Keratinocyte (primary cell): ENCODE measurements around the gene EVI5. TPM values are rescaled to one million over a fixed set of nuclear protein-coding genes. Genes with fewer than 3 reads are reported as not detected.
"Not testable (repeated sequence)": the region's sequence is repeated elsewhere in the genome, so short reads cannot be mapped to it uniquely, and the experiment has no call there.

ENCODE experiments used
- DNase-seq: peaks from one replicate; pipeline ENCODE4 v3.0.0-alpha.2; 2011; ENCODE audit warnings: low read depth, missing footprints, low spot score
- FAIRE-seq: peaks from 2 replicates; lab custom pipeline; 2011; peaks lifted over from hg19 to GRCh38; lab: Jason Lieb, UNC
- H2AFZ ChIP-seq: 2 replicates; pipeline ENCODE4 v1.6.0; 2012; ENCODE audit warnings: low read length, control low read depth, inconsistent platforms; ENCODE audit not compliant: control insufficient read depth
- H3K27ac ChIP-seq: 2 replicates; pipeline ENCODE4 v1.5.1; 2011; ENCODE audit warnings: low read length; ENCODE audit not compliant: control insufficient read depth, insufficient read depth
- H3K27me3 ChIP-seq: 3 replicates; pipeline ENCODE4 v1.6.0; 2011; ENCODE audit warnings: low read length; ENCODE audit not compliant: control insufficient read depth, insufficient read depth; ENCODE audit errors: extremely low read depth
- H3K36me3 ChIP-seq, 2 experiments: 2 replicates in 1 of 2; 3 replicates in 1 of 2; pipeline ENCODE4 v1.5.1; 2011; ENCODE audit warnings: low read length in 2 of 2, mild to moderate bottlenecking in 1 of 2; ENCODE audit not compliant: control insufficient read depth in 2 of 2, insufficient read depth in 2 of 2; ENCODE audit errors: extremely low read depth in 1 of 2
- H3K4me1 ChIP-seq: 3 replicates; pipeline ENCODE4 v1.5.1; 2011; ENCODE audit warnings: low read length; ENCODE audit not compliant: control insufficient read depth, insufficient read depth; ENCODE audit errors: extremely low read depth
- H3K4me2 ChIP-seq: 3 replicates; pipeline ENCODE4 v1.6.0; 2011; ENCODE audit warnings: low read depth, low read length; ENCODE audit not compliant: control insufficient read depth, insufficient read depth; ENCODE audit errors: extremely low read depth
- H3K4me3 ChIP-seq, 3 experiments: fragments of 200-600 bp in 1 of 3; sonication (generic) in 1 of 3; 2 replicates in 2 of 3; 3 replicates in 1 of 3; pipeline ENCODE4 v1.5.1; 2011 to 2016; ENCODE audit warnings: low read length in 3 of 3, mild to moderate bottlenecking in 3 of 3, control low read depth in 2 of 3, inconsistent platforms in 1 of 3, low read depth in 1 of 3, mixed read lengths in 1 of 3, mixed run types in 1 of 3, moderate library complexity in 1 of 3; ENCODE audit not compliant: control insufficient read depth in 2 of 3, insufficient read depth in 2 of 3; ENCODE audit errors: extremely low read depth in 1 of 3
- H3K79me2 ChIP-seq: 2 replicates; pipeline ENCODE4 v1.6.0; 2012; ENCODE audit warnings: low read length; ENCODE audit not compliant: control insufficient read depth, insufficient read depth
- H3K9ac ChIP-seq: 3 replicates; pipeline ENCODE4 v1.6.0; 2011; ENCODE audit warnings: low read length; ENCODE audit not compliant: control insufficient read depth, insufficient read depth; ENCODE audit errors: extremely low read depth
- H3K9me1 ChIP-seq: 3 replicates; pipeline ENCODE4 v1.6.0; 2011; ENCODE audit warnings: low read length; ENCODE audit not compliant: control insufficient read depth, insufficient read depth; ENCODE audit errors: extremely low read depth
- H3K9me3 ChIP-seq: 2 replicates; pipeline ENCODE4 v1.5.1; 2012; ENCODE audit warnings: low read depth, low read length; ENCODE audit not compliant: control insufficient read depth
- H4K20me1 ChIP-seq: 3 replicates; pipeline ENCODE4 v1.6.0; 2011; ENCODE audit warnings: low read length; ENCODE audit not compliant: control insufficient read depth, insufficient read depth; ENCODE audit errors: extremely low read depth
- EZH2 ChIP-seq: IDR thresholded peaks from one replicate; pipeline ENCODE4 v1.6.1; 2012; ENCODE audit warnings: inconsistent platforms, mild to moderate bottlenecking, low read length, moderate library complexity
- dilution Hi-C: fragments of 300-500 bp; cut with MboI; formaldehyde crosslinking; loops from one replicate; pipeline ENCODE4 v1.7.0; 2020; ENCODE audit warnings: low sequenced_read_pairs; ENCODE audit not compliant: extremely low pct_ligation_motif_present
- polyA plus RNA-seq, 5 experiments: library from polyadenylated mRNA; depleted of rRNA in 3 of 5; stranded (reverse) in 3 of 5; stranded (forward) in 1 of 5; unstranded in 1 of 5; fragments of >200 nt; gene quantifications; 1 replicate in 1 of 5; 2 replicates in 3 of 5; 3 replicates in 1 of 5; pipeline versions ENCODE4 v1.2.1 to v1.2.3, GENCODE V29; 2011 to 2012; ENCODE audit warnings: missing spikeins in 2 of 5, low read depth in 1 of 5, low replicate concordance in 1 of 5
- TF ChIP-seq, protein P1 (sequence below), 3 experiments: IDR thresholded peaks in 1 of 3; conservative IDR thresholded peaks in 1 of 3; optimal IDR thresholded peaks in 1 of 3; 2 replicates in 2 of 3; 3 replicates in 1 of 3; pipeline versions ENCODE3 to v1.5.1; 2011; ENCODE audit warnings: low read length in 3 of 3, mild to moderate bottlenecking in 3 of 3, moderate library complexity in 2 of 3, control low read depth in 1 of 3, inconsistent platforms in 1 of 3; ENCODE audit not compliant: insufficient read depth in 2 of 3; ENCODE audit errors: extremely low read depth in 1 of 3

The EVI5 gene
- polyA plus RNA-seq, 1 donor (not counting 4 experiments of a cell fraction or from before 2014, with no cell fraction given), result 23.2 TPM

DNA sequence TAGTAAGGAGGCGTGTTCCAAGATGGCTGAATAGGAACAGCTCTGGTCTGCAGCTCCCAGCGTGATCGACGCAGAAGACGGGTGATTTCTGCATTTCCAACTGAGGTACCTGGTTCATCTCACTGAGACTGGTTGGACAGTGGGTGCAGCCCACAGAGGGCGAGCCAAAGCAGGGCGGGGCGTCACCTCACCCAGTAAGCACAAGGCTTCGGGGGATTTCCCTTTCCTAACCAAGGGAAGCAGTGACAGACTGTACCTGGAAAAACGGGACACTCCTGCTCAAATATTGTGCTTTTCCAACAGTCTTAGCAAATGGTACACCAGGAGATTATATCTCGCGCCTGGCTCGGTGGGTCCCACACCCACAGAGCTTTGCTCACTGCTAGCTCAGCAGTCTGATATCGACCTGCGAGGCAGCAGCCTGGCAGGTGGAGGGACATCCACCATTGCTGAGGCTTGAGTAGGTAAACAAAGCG, 69.4 kb downstream of the EVI5 start:
- H3K9me3 ChIP-seq, H3K27ac ChIP-seq, DNase-seq, H3K4me1 ChIP-seq, H3K4me3 ChIP-seq, FAIRE-seq, H3K9ac ChIP-seq, H3K36me3 ChIP-seq, H2AFZ ChIP-seq, H3K27me3 ChIP-seq, H3K9me1 ChIP-seq, H3K4me2 ChIP-seq, H4K20me1 ChIP-seq, dilution Hi-C loops: not testable (repeated sequence)
- peaks cover 42% of the 10 kb centered on the region for H3K79me2 ChIP-seq

DNA sequence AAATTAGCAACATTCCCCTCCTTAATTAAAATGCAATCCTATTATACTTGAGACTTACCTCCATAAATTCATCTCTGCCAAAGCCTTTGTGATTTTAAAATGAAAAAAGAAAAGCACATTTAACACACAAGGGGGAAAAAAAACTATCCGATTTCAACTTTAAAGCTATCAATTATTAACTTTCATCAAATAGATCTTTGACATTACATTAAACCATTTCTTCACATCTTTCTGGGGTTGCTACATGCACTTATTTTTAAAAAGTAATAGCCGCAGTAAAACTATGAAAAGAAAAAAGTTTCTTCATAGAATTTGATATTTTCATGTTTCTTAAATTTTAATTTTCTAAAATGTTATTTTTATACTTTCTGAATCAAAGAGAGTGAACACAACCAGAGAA, 71.0 kb downstream of the EVI5 start:
- no peak for TF ChIP-seq EZH2
- TF ChIP-seq, protein P1, sequence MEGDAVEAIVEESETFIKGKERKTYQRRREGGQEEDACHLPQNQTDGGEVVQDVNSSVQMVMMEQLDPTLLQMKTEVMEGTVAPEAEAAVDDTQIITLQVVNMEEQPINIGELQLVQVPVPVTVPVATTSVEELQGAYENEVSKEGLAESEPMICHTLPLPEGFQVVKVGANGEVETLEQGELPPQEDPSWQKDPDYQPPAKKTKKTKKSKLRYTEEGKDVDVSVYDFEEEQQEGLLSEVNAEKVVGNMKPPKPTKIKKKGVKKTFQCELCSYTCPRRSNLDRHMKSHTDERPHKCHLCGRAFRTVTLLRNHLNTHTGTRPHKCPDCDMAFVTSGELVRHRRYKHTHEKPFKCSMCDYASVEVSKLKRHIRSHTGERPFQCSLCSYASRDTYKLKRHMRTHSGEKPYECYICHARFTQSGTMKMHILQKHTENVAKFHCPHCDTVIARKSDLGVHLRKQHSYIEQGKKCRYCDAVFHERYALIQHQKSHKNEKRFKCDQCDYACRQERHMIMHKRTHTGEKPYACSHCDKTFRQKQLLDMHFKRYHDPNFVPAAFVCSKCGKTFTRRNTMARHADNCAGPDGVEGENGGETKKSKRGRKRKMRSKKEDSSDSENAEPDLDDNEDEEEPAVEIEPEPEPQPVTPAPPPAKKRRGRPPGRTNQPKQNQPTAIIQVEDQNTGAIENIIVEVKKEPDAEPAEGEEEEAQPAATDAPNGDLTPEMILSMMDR (optimal IDR thresholded peaks at IDR 0.05 in 1 of 3, IDR thresholded peaks at IDR 0.05 in 1 of 3, conservative IDR thresholded peaks at IDR 0.05 in 1 of 3; ENCODE audit: extremely low read depth in 1 of 3, insufficient read depth in 2 of 3, low read length in 3 of 3), result no peak
- no peak for FAIRE-seq
- dilution Hi-C loops, result no loop called here

More for the DNA sequence above, 71.0 kb downstream of the EVI5 start:
- DNase-seq, result no peak
- H2AFZ ChIP-seq, result no peak overlapping the region
- no peak overlapping the region for H3K9ac ChIP-seq
- no peaks in the 10 kb centered on the region for H3K27me3 ChIP-seq
- no peak overlapping the region for H3K4me2 ChIP-seq
- no peaks in the 10 kb centered on the region for H3K36me3 ChIP-seq
- no peaks in the 10 kb centered on the region for H3K4me1 ChIP-seq
- peaks cover 45% of the 10 kb centered on the region for H3K79me2 ChIP-seq
- H3K4me3 ChIP-seq, result no peak overlapping the region
- H3K27ac ChIP-seq, result no peak overlapping the region
- H4K20me1 ChIP-seq, result peaks cover 5% of the 10 kb centered on the region
- H3K9me3 ChIP-seq, result no peaks in the 10 kb centered on the region
- H3K9me1 ChIP-seq, result no peaks in the 10 kb centered on the region
